GM12865 (cell line): ENCODE data around the gene ANKRD6.

Source experiments
- DNase-seq: peaks from one replicate; pipeline ENCODE4 v3.0.0; 2010; ENCODE audit warnings: low read depth
- H3K4me3 ChIP-seq: 2 replicates; pipeline ENCODE4 v1.5.1; 2011; ENCODE audit warnings: mild to moderate bottlenecking, low read depth, low read length, control low read depth
- CTCF ChIP-seq: IDR thresholded peaks from 2 replicates; pipeline ENCODE4 v1.5.1; 2011; ENCODE audit warnings: low read length, control low read depth, low read depth, inconsistent platforms; ENCODE audit not compliant: insufficient read depth; ENCODE audit errors: missing control alignments

ANKRD6 gene

GRCh38 chr6:89644864-89645263, 211.9 kb downstream of the ANKRD6 start:
- DNase-seq = no peak
- no peak overlapping the region for H3K4me3 ChIP-seq
- no peak for TF ChIP-seq CTCF

GRCh38 chr6:89649682-89650081, 216.7 kb downstream of the ANKRD6 start:
- no peak overlapping the region for H3K4me3 ChIP-seq
- no peak for DNase-seq
- TF ChIP-seq CTCF = no peak

- DNase-seq = no peak
- TF ChIP-seq CTCF = no peak
- no peak overlapping the region for H3K4me3 ChIP-seq
Measured at GRCh38 chr6:89650579-89650978, 217.6 kb downstream of the ANKRD6 start.

GRCh38 chr6:89655122-89655521, 222.2 kb downstream of the ANKRD6 start:
- H3K4me3 ChIP-seq = no peak overlapping the region
- TF ChIP-seq CTCF = no peak
- DNase-seq = no peak

GRCh38 chr6:89657445-89658158, 224.7 kb downstream of the ANKRD6 start:
- no peak for TF ChIP-seq CTCF
- no peak overlapping the region for H3K4me3 ChIP-seq

GRCh38 chr6:89660981-89661380, 228.0 kb downstream of the ANKRD6 start:
- H3K4me3 ChIP-seq = no peak overlapping the region
- TF ChIP-seq CTCF = no peak
- DNase-seq = no peak

More at GRCh38 chr6:89657445-89658158, 224.7 kb downstream of the ANKRD6 start:
- no peak for DNase-seq

GRCh38 chr6:89661559-89661958, 228.6 kb downstream of the ANKRD6 start:
- no peak overlapping the region for H3K4me3 ChIP-seq
- no peak for DNase-seq
- TF ChIP-seq CTCF = no peak
